HepG2 (cell line): Measurements from ENCODE around the gene ERC1. TPM values are rescaled to one million over a fixed set of nuclear protein-coding genes. Genes with fewer than 3 reads are reported as not detected.

ENCODE experiments used
- ATAC-seq: fragments of 200-7000 bp; cut with Tn5 transposase; 3 replicates; pipeline ENCODE4 v1.9.1; 2020; ENCODE audit warnings: mild to moderate bottlenecking, moderate library complexity
- BruUV-seq: library from RNA; stranded (reverse); fragments of 400-500 nt; replicated peaks from 2 replicates; lab custom pipeline; 2021; lab: Mats Ljungman, UMichigan
- CTCF ChIA-PET: fragments of 300-600 bp; formaldehyde crosslinking; extraction: SDS; loops from one replicate; lab custom pipeline; 2021; ENCODE audit warnings: low total read pairs, inconsistent platforms, low intra/inter-chr PET ratio; lab: Yijun Ruan, JAX
- POLR2A ChIA-PET: fragments of 350-600 bp; sonication (Branson Sonifier 250); formaldehyde crosslinking; loops from one replicate; lab custom pipeline; 2020; ENCODE audit warnings: antibody characterized with exemption, inconsistent platforms; lab: Yijun Ruan, JAX
- DNase-seq: peaks from one replicate; pipeline ENCODE4 v3.0.0-alpha.2; 2015; ENCODE audit warnings: low spot score
- FAIRE-seq: peaks from 3 replicates; lab custom pipeline; 2011; peaks lifted over from hg19 to GRCh38; lab: Jason Lieb, UNC
- H2AFZ ChIP-seq: one replicate; pipeline ENCODE4 v1.6.1; 2011; ENCODE audit warnings: low read length, inconsistent platforms
- H3K27ac ChIP-seq: fragments of 300-600 bp; 3 replicates; pipeline ENCODE4 v1.8.0; 2011; ENCODE audit warnings: mixed run types, mild to moderate bottlenecking, mixed read lengths, low read length, inconsistent platforms; ENCODE audit not compliant: insufficient read depth; ENCODE audit errors: extremely low read length
- H3K27me3 ChIP-seq, 2 experiments: fragments of 200-600 bp in 1 of 2; 2 replicates in 1 of 2; 3 replicates in 1 of 2; pipeline versions ENCODE4 v1.6.0 to v1.8.0; 2011; ENCODE audit warnings: low read length in 2 of 2, mild to moderate bottlenecking in 2 of 2, moderate library complexity in 2 of 2, inconsistent platforms in 1 of 2; ENCODE audit not compliant: insufficient read depth in 2 of 2, control insufficient read depth in 1 of 2
- H3K36me3 ChIP-seq, 2 experiments: fragments of 200-600 bp in 1 of 2; replicated peaks in 1 of 2; 2 replicates in 1 of 2; 3 replicates in 1 of 2; pipeline versions ENCODE4 v1.5.1 to v1.8.0; 2011; ENCODE audit warnings: low read length in 2 of 2, inconsistent platforms in 1 of 2; ENCODE audit not compliant: insufficient read depth in 2 of 2, control insufficient read depth in 1 of 2
- H3K4me1 ChIP-seq: 2 replicates; pipeline ENCODE4 v1.5.1; 2012; ENCODE audit warnings: low read length, inconsistent platforms; ENCODE audit not compliant: insufficient read depth
- H3K4me2 ChIP-seq: 2 replicates; pipeline ENCODE4 v1.6.0; 2011; ENCODE audit warnings: low read depth, low read length, inconsistent platforms
- H3K4me3 ChIP-seq, 3 experiments: fragments of 200-600 bp in 1 of 3; sonication (generic), shearing (Covaris generic) in 1 of 3; replicated peaks in 1 of 3; 2 replicates each; pipeline ENCODE4 v1.5.1; 2011 to 2016; ENCODE audit warnings: low read length in 3 of 3, inconsistent platforms in 2 of 3, low read depth in 2 of 3, mild to moderate bottlenecking in 2 of 3, control low read depth in 1 of 3, mixed read lengths in 1 of 3; ENCODE audit not compliant: insufficient read depth in 1 of 3
- H3K79me2 ChIP-seq: one replicate; pipeline ENCODE4 v1.6.1; 2011; ENCODE audit warnings: low read length, inconsistent platforms; ENCODE audit not compliant: insufficient read depth
- H3K9ac ChIP-seq: 2 replicates; pipeline ENCODE4 v1.6.0; 2011; ENCODE audit warnings: mild to moderate bottlenecking, low read depth, low read length, inconsistent platforms; ENCODE audit not compliant: insufficient read depth
- H3K9me3 ChIP-seq: 2 replicates; pipeline ENCODE4 v1.5.1; 2012; ENCODE audit warnings: mild to moderate bottlenecking, low read length
- H4K20me1 ChIP-seq: 2 replicates; pipeline ENCODE4 v1.6.0; 2011; ENCODE audit warnings: inconsistent platforms, mild to moderate bottlenecking, low read length, moderate library complexity; ENCODE audit not compliant: insufficient read depth
- ATF7 ChIP-seq, 2 experiments: fragments of 450-650 bp in 1 of 2; sonication (generic) in 1 of 2; formaldehyde crosslinking in 1 of 2; IDR thresholded peaks; 2 replicates each; pipeline versions ENCODE4 v1.4.0 to v1.6.1; 2016 to 2020; ENCODE audit warnings: antibody characterized with exemption in 1 of 2, mild to moderate bottlenecking in 1 of 2, missing genetic modification reagents in 1 of 2
- CHD4 ChIP-seq: fragments of 200-600 bp; sonication (generic); IDR thresholded peaks from 2 replicates; pipeline ENCODE4 v1.7.0; 2017; ENCODE audit warnings: mild to moderate bottlenecking, low read length, borderline replicate concordance
- DNMT3B ChIP-seq: conservative IDR thresholded peaks from 2 replicates; pipeline ENCODE4 v1.6.1; 2016; ENCODE audit warnings: missing biosample characterization, control low read depth
- JUNB ChIP-seq: sonication (generic); formaldehyde crosslinking; IDR thresholded peaks from 2 replicates; pipeline ENCODE4 v1.8.0; 2022; ENCODE audit warnings: missing genetic modification reagents, mild to moderate bottlenecking, borderline replicate concordance
- KAT7 ChIP-seq: IDR thresholded peaks from 2 replicates; pipeline ENCODE4 v1.6.1; 2018; ENCODE audit warnings: borderline replicate concordance, missing compliant biosample characterization
- MAFF ChIP-seq: IDR thresholded peaks from 2 replicates; pipeline ENCODE4 v1.6.1; 2011; ENCODE audit warnings: low read depth, low read length, improper control_type of control experiment
- MEIS1 ChIP-seq: sonication (generic); formaldehyde crosslinking; IDR thresholded peaks from 2 replicates; pipeline ENCODE4 v1.9.0; 2021; ENCODE audit warnings: mild to moderate bottlenecking, missing genetic modification reagents, moderate library complexity, borderline replicate concordance
- MIER3 ChIP-seq: IDR thresholded peaks from 2 replicates; pipeline ENCODE4 v1.6.1; 2016; ENCODE audit warnings: missing compliant biosample characterization, borderline replicate concordance
- RFXAP ChIP-seq: sonication (generic); formaldehyde crosslinking; IDR thresholded peaks from 2 replicates; pipeline ENCODE4 v1.4.0; 2020; ENCODE audit warnings: missing genetic modification reagents, borderline replicate concordance
- SMAD9 ChIP-seq: sonication (generic); formaldehyde crosslinking; IDR thresholded peaks from 2 replicates; pipeline ENCODE4 v1.5.1; 2020; ENCODE audit warnings: mild to moderate bottlenecking, missing genetic modification reagents
- ZMAT3 ChIP-seq: sonication (generic); formaldehyde crosslinking; conservative IDR thresholded peaks from 2 replicates; pipeline ENCODE4 v1.7.0; 2021; ENCODE audit warnings: missing genetic modification reagents
- ZNF335 ChIP-seq: sonication (generic); formaldehyde crosslinking; IDR thresholded peaks from 2 replicates; pipeline ENCODE4 v1.4.0; 2020; ENCODE audit warnings: missing genetic modification reagents
- ZNF44 ChIP-seq: sonication (generic); formaldehyde crosslinking; IDR thresholded peaks from 2 replicates; pipeline ENCODE4 v1.5.1; 2020; ENCODE audit warnings: mild to moderate bottlenecking, missing genetic modification reagents
- ZNF703 ChIP-seq: sonication (generic); formaldehyde crosslinking; IDR thresholded peaks from 2 replicates; pipeline ENCODE4 v1.5.1; 2020; ENCODE audit warnings: missing genetic modification reagents, mild to moderate bottlenecking, moderate library complexity, borderline replicate concordance
- ZNF841 ChIP-seq: sonication (generic); formaldehyde crosslinking; IDR thresholded peaks from 2 replicates; pipeline ENCODE4 v1.8.1; 2023; ENCODE audit warnings: missing genetic modification reagents, borderline replicate concordance
- ZSCAN12 ChIP-seq: sonication (generic); formaldehyde crosslinking; IDR thresholded peaks from 2 replicates; pipeline ENCODE4 v1.9.0; 2021; ENCODE audit warnings: mild to moderate bottlenecking, missing genetic modification reagents
- WGBS: methylation state at CpG from one replicate; pipeline ENCODE4 v1.1.6; 2017; ENCODE audit warnings: low lambda C conversion rate; 5-methylcytosine and 5-hydroxymethylcytosine counted together
- in situ Hi-C: cut with HindIII; loops from 2 replicates; pipeline ENCODE4 v1.10.0; 2017; ENCODE audit warnings: low pct_unique_long_range_greater_than_20kb; ENCODE audit not compliant: extremely low pct_ligation_motif_present
- intact Hi-C: fragments of 100-400 bp; cut with micrococcal nuclease; formaldehyde crosslinking; loops from one replicate; pipeline ENCODE4 v1.10.0; 2022; ENCODE audit not compliant: unreplicated experiment
- polyA plus RNA-seq, 8 experiments: library from polyadenylated mRNA; depleted of rRNA in 3 of 8; stranded (reverse) in 7 of 8; unstranded in 1 of 8; fragments of >200 nt; fragmentation: Illumina TruSeq in 4 of 8; extraction: Trizol in 4 of 8; gene quantifications; 2 replicates each; pipeline versions ENCODE4 v1.2.1 to v1.2.3, GENCODE V29; 2011 to 2016; ENCODE audit warnings: low read depth in 4 of 8, missing spikeins in 1 of 8, mixed read lengths in 1 of 8; ENCODE audit not compliant: insufficient read depth in 1 of 8
- total RNA-seq, 5 experiments: library from RNA; depleted of rRNA; stranded (reverse); fragments of >200 nt; fragmentation: Illumina TruSeq; extraction: Trizol; gene quantifications; 2 replicates each; pipeline ENCODE4 v1.2.3, GENCODE V29; 2016; ENCODE audit warnings: low read depth in 1 of 5
- TF ChIP-seq, protein P1 (sequence below): IDR thresholded peaks from 2 replicates; pipeline ENCODE4 v1.6.1; 2016; ENCODE audit warnings: missing genetic modification reagents, missing compliant biosample characterization

Gene ERC1
- total and polyA plus RNA-seq, 2 of the 13 experiments (the other 11 are each of a cell fraction or from before 2014, with no cell fraction given) = 6.1 to 12.4 TPM

GRCh38 chr12:1091350-1091749 lies 100.3 kb downstream of the ERC1 start:
- Histone ChIP-seq H3K9me3 (no peaks in the 10 kb centered on the region), H3K79me2 (peaks cover 10% of the 10 kb centered on the region), H3K36me3 (no peaks in the 10 kb centered on the region), H3K27me3 (no peaks in the 10 kb centered on the region), H3K27ac (no peak overlapping the region), H3K4me2 (no peak overlapping the region), H4K20me1 (peaks cover 9% of the 10 kb centered on the region; the same call in 1 of the 2 replicates), H3K4me3 (no peak overlapping the region), H3K9ac (no peak overlapping the region), H3K4me1 (peaks cover 8% of the 10 kb centered on the region; the same call in 1 of the 2 replicates), H2AFZ (no peak overlapping the region)
- intact Hi-C loops (loop anchor here (5.0 kb wide), 3 partner anchors 94 to 274 kb away; partner anchors contain the start of gene RAD52), in situ Hi-C loops (loop anchor here (25.0 kb wide), 1 partner anchor 529 kb away; no protein-coding TSS in a partner anchor)
- POLR2A ChIA-PET = interaction anchor here (1.7 kb wide), 1 partner anchor 142 kb away, joined by 8 read pairs; the partner anchor contains the start of gene RAD52
- TSS peak; percentile 52 for BruUV-seq
- DNase-seq = no peak
- CTCF ChIA-PET = no interaction called here
- ATAC-seq = no peak
- no peak for FAIRE-seq
- no peak for TF ChIP-seq RFXAP (CRISPR knock-in tag)
- no peak for TF ChIP-seq ZMAT3
- TF ChIP-seq ZNF335 (CRISPR knock-in tag) = no peak
- TF ChIP-seq ZNF703 (CRISPR knock-in tag) = no peak
- TF ChIP-seq, protein P1, sequence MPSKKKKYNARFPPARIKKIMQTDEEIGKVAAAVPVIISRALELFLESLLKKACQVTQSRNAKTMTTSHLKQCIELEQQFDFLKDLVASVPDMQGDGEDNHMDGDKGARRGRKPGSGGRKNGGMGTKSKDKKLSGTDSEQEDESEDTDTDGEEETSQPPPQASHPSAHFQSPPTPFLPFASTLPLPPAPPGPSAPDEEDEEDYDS = no peak
- no peak for TF ChIP-seq ZSCAN12 (CRISPR knock-in tag)
- no peak for TF ChIP-seq JUNB (CRISPR knock-in tag)
- TF ChIP-seq ZNF841 = no peak
- TF ChIP-seq MEIS1 = no peak
- TF ChIP-seq ZNF44 (CRISPR knock-in tag) = no peak
- no peak for TF ChIP-seq MIER3 (CRISPR knock-in tag)
- TF ChIP-seq KAT7 = no peak
- TF ChIP-seq DNMT3B = no peak
- no peak for TF ChIP-seq ATF7 (IDR thresholded peaks at IDR 0.05)
- TF ChIP-seq ATF7 (CRISPR knock-in tag; IDR thresholded peaks at IDR 0.05) = no peak
- TF ChIP-seq MAFF = no peak
- TF ChIP-seq CHD4 = no peak
- no peak for TF ChIP-seq SMAD9 (CRISPR knock-in tag)
- WGBS = 69% methylated on average over 4 of the region's 4 CpGs
